GM19397 (cell line): ENCODE measurements around the gene BTBD9.

ENCODE experiments used
- ATAC-seq: cut with Tn5 transposase; IDR thresholded peaks from one replicate; pipeline ENCODE4 v1.9.1; 2021; ENCODE audit warnings: mild to moderate bottlenecking, moderate library complexity; ENCODE audit not compliant: unreplicated experiment

BTBD9 gene

DNA sequence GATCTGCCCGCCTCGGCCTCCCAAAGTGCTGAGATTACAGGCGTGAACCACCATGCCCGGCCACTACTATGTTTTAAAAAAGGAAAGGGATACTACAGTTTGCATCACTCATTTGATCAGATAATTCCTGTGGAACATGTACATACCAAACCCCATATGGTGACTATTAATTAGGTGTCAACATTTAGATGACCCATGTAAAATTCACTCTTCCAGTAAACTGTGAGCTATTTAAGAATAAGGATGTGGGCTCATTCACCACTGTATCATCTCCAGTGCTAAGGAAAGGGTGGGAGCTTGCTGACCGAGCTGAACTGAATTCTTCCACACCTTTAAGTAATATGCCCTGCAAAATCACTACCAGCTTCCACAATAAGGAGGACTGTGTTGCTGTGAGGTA is 127.5 kb downstream of the BTBD9 start:
- ATAC-seq: no peak

DNA sequence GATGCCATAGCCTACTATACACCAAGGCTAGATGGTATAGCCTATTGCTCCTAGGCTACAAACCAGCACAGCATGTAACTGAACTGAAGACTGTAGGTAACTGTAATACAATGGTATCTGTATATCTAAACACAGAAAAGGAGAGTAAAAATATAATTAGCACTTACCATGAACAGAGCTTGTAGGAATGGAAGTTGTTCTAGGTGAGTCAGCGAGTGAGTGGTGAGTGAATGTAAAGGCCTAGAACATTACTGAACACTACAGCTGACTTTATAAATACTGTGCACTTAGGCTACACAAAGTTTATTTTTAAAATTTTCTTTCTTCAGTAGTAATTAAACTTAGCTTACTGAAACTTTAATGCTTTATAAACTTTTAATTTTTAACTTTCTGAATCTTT is 129.5 kb downstream of the BTBD9 start:
- no peak for ATAC-seq

DNA sequence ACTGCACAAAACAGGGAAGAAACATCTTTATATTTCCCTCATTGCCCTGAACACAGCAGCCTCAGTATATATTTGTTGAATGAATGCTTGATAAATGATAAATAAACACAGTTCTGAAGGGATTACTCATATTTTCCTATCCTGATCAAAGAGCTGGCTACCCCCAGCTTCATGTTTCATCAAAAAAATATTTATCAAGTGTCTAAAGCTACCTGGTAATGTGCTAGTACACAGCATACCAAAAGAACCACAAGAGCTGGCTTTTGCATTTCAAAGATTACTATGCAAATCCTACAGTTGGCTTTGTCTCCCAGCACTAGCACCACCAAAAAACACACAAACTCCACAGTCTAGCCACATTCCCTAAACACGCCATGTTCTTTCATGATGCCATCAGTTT is 130.0 kb downstream of the BTBD9 start:
- ATAC-seq: no peak

DNA sequence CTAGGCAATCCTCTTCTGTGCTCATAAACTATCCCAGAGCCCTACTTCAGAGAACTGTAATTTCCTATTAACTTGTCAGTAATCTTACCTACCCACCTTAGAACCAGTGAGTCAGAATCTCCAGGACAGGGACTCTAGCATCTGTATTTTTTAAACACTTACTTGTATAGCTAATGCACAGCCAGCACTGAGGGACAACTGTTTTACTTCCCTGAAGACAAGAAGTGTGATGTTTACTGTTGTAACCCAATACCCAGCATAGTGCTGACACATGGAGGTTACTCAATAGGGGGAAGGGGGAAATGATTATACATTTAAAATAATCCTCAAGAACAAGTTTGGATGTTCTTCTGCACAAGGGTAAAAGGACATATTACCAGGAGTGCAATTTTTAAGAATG is 130.8 kb downstream of the BTBD9 start:
- no peak for ATAC-seq

DNA sequence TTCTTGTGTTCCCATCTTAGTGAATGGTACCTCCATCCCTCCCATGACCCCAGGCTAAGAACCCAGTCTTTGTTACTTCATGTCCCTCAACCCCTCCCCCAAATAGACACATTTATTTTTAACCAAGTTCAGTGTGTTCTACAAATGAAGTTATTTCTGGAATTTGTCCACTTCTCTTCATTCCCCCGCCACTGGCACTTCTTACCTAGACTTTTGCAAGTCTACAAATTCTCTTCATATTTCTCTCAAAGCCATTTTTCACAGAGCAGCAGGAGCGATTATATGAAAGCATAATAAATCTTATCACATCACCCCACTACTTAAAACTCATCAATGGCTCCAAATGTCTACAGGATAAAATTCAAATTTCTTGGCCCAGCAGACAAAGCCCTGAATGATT is 131.4 kb downstream of the BTBD9 start:
- ATAC-seq: no peak

DNA sequence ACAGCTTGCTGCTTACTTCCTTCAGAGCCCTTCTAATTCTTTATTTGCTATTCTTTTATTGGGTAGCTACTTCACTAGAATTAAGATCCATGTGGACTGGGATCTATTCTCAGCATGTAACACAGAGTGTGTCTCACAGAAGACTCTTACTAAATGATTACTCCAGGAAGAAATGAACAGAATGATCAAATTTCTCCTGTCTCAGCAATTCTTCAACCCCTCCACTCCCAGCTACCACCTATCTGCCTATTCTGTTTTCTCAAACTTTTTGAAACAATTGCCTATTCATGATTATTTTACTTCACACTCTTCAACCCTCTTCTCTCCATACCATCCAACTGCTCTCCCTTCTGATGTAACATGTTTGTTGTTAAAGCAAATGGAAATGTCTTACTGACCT is 132.6 kb downstream of the BTBD9 start:
- no peak for ATAC-seq

DNA sequence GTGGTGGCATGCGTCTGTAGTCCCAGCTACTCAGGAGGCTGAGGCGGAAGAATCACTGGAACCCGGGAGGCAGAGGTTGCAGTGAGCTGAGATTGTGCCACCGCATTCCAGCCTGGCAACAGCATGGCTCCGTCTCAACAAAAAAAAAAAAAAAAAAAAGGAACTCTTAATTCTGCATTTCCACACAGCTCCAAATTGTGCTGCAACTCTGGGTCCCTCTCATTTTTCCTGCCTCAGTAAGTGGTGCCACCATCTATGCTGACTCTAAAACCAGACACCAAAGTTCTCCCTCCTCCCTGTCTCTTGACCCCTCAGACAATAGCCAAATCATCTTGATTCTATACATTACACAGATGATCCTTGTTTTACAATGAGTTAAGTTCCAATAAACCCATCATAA is 133.9 kb downstream of the BTBD9 start:
- ATAC-seq: no peak

DNA sequence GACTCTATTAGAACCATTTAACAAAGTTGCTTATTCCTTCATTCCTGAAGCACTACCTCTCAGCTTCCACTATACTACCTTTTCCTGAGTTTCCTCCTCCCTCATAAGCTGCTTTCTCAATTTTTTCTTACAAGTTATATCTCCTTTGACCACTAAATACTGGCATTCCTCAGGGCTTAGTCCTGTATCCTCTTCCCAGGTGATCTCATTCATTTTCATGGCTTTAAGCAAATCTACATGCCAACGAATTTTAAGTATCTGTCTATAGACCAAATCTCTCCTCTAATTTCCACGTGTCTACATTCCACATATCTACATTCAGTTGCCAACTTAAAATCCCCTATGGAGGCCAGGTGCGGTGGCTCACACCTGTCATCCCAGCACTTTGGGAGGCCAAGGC is 134.7 kb downstream of the BTBD9 start:
- ATAC-seq: no peak

DNA sequence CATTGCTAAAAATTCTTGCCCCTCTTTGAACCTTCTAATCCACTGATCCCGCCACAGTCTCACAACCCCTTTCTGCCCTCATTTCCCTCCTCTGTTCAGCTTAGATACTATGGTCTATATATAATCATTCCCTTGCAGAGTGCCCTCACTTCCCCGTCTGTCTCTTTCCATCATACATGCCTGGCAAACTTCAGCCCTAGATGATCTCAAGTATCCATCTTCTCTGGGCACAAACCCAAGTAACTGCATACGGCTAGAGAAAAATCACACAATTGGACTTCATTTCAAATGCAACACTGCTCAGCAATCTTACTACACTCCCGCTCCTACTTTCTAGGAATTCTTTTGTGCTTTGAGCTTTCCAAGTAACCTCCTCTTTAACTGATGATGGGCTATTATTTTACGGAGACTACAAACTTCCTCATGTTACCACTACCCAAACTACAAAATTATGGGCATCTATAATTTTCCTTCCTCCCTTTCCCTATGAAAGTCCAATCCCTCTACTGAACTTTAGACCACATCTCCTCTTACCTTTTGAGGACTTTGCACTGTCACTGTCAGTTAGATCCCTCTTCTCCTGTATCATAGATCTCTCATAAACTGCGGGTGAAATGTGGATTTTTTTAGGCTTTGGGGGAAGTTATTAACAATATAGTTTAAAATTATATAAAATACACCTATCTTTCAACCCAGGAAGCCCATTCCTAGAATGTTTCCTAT is 135.6 kb downstream of the BTBD9 start:
- ATAC-seq: no peak

DNA sequence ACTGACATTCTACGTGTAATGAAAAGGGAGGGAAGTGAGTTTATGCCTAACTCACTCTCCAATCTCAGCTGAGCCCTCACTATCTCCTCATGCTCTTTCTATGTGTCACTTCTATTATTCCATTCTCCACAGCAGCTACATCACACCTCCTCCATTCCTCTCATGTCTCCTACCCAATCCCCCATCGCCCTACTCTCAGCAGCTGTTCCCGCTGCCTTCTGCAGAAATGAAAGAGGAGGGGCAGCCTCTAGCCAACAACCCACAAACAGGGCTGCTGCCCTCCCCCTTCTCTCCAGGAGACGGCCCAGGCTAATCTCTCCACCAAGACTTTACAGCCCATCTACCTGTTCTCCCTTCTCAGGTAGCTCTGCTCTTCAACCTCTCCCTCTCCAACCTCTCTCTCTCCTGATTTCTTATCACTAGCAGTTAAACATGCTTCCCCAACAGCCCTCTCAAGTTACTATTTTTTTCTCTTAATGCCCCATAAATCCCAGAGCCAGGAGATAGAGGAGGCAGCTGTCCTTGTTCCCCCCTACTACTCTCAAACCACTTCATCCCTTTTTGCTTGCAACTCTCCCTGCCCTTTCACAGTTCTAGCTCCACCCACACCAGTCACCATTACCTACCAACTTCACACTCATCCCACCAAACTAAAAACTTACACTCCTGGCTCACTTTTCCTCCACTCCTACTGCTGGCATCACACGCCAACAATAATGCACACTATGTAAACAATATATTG is 136.5 kb downstream of the BTBD9 start:
- no peak for ATAC-seq

DNA sequence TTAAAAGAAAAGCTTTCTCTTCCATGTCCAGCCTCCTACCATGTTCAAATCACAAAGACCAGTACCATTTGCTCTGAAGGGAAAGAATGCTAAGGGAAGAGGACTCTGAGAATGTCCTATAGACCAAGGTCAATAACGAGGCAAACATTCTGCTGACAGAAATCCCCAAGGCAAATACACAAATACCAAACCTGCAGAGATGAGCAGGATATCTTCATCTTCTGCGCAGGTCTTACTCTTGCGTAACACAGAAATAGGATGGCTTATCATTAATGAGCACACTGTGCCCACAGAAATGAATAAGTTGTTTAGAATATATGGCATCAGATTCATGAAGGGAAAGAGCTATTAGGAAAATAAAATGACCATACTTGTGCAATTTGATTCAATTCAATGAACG is 137.3 kb downstream of the BTBD9 start:
- no peak for ATAC-seq

DNA sequence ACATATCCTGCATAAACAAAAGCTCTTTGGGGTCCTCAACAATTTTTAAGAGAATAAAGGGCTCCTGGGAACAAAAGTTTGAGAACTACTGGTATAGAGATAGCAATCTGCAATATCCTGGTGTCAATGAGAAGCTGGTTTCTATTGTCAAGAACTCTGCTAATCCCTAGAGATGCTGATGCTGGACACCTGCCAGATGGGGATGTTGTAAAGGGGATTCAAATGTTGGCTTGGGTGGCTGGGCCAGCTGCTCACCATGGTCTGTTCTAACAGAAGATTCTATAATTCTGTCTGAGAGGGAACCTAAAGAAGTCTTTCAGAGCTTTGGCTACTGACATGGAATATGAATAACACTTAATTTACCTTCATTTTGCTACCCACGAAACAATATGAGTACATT is 137.8 kb downstream of the BTBD9 start:
- ATAC-seq: no peak

DNA sequence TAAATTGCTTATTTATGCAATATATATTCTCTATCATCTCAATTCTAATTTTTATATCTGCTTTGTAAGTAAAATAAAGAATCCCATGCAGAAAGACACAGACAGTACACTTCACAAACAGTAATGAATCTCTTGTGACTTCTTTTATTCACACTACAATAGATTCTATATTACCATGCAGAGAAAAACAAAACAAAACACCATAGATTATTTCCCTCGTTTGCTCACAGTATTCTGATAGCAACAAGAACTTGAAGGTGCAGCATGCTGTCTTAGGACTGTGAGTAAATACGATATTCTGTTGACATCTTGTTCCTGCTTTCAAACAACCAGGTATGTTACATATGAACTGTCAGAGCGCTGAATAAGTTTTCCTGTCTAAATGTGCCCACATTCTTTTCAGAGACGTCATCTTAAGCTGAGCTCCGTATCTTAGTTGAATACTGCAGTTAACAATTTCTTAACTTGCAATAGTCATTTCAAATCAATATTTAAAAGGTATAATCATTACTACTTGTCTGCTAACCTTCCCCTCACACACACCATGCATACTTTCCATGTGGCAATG is 140.1 kb downstream of the BTBD9 start:
- no peak for ATAC-seq

DNA sequence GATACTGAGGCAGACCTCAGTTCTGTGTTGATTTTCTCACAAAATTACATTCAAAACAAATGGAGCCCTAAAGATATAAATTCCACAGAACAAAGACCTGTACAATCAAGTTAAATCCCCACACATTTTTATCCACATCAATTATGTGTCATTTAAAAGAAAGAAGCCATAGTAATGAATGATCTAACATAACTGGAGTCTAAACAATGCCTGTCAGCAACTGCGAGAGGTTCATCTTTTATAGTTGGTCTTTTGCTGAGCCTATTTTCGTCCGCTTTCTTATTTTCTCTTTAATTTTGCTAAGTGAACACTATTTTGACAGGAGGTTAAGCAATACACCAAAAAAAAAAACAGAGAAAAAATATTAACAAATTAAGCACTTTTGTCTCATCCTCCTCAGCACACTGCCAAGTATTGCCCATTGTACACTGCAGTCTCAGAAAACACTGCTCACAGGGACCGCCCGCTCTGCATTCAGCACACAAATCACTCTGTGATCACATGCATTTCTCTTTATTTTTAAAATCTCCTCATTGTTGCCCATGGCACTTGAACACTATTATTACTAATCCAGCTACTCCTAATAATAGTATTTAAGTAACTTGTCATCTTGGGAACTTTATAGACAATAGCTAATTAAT is 140.8 kb downstream of the BTBD9 start:
- ATAC-seq: no peak

DNA sequence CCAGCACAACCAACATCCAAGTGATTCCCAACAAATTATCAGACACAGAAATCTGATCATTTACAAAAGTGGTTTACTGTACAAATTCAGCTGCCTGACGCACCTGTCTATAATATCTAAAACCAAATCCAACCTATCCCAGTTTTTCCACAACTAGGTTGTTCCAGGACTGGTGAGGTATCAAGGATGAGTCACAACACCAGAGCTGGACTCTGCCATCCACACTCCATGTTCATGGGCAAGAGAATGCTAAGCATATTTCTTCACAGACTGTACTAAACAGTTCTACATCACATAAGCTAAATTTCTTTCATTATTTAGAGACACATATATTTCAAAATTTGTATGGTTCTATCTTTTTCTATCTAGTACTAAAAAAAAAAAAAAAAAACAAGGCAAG is 141.6 kb downstream of the BTBD9 start:
- ATAC-seq: no peak

DNA sequence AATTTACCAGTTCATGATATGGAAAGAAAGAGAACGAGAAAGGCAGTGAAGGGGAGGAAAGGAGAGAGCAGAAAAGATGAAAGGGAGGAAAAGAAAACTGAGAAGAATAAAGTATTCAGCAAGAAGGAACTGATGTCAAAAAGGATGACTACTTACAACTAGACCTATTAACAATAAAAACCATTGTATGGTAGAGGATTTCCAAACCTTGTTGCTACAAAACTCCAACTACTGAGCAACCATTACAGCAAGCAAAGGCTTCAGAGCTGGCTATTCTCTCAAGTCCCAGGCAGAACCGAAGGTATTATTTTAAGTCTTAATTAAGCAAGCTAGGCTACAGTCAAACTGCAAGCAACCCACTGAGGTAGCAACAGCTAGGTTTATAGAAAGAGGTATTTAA is 142.2 kb downstream of the BTBD9 start:
- ATAC-seq: no peak

DNA sequence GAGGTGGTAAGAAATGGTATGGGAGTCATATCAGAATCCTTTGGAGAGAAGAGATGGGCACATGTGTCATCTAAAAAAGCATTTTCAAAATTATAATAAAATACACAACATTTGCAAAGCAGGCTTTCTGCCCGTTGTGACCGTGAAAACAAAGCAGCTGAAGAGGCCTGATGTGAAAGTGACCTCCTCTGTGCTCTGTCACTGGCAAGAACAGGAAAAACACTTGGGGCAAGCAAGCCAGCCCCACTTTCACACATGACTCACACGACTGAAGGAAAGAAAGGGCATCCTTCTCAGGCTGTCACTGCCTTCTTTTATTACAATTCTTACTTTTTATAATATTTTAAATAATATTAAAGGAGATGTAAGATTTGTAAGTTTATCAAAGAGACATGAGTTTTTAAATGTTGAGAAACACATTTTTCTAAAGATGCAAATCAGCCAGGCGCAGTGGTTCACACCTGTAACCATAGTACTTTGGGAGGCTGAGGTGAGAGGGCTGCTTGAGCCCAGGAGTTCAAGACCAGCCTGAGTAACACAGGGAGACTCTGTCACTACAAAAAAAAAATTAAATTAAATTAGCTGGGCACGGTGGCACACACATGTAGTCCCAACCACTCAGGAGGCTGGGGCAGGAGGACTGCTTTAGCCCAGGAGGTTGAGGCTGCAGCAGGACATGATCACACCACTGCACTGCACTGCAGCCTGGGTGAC is 143.7 kb downstream of the BTBD9 start:
- no peak for ATAC-seq

DNA sequence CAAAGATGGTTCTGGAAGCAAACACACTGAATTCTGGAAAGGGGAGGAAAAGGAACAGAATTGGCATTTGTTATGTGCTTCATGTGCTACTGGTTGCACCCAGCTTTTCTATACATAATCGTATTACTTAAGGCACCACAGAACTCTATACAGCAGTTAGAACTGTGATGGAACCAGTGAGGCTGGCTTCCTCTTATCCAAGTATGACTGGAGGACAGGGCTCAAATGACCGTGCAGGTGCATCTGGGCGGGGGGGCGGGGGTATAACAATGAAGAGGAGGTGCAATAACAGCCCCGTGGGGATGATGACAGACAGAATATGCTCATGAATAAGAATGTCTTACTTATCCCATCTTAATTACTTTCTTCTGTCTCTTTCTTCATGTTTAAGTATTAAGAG is 144.2 kb downstream of the BTBD9 start:
- no peak for ATAC-seq

DNA sequence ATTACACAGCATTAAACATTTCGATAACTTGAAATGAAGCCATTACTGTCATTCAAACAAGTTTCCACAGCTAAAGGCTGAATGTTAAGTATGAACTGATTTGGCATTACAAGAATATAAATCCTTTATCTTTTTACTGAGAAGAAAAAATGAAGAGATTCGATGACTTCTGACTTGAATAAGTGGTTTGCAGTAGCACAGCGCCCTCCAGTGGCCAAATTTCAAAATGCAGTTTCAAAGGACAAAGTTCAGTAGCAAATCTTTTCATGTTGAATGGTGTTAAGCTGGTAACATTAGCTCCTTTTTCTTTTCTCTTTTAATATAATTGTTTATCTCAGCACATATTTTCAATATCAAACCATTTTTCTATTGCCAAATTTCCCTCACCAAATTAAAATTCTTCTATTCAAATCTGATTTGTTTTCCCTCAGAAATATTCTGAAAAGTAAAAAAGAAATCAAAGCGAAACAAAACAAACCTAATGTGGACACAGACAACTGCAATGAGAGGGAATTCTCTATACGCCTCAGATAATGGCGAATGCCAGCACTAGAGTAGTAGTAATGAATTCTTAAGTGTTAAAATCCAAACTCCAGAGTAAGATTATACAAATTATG is 145.7 kb downstream of the BTBD9 start:
- ATAC-seq: no peak

DNA sequence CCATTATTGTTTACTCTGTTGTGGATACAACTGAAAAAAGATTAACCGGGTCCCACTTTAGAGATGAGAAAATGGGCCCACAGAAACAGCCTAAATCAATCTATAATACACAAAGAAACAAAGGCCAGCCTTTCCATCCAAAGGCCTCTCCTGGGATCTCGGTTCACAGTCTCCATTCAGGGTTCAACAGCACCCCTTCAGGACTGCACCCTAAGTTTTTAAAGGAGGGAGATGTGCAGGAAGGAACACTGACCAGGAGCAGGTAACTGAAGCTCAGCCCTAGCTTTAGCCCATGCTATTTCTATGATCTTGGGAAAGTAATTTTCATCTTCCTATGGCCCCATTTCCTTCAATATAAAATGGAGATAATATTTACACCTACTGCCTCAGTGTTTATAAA is 147.7 kb downstream of the BTBD9 start:
- ATAC-seq: no peak

DNA sequence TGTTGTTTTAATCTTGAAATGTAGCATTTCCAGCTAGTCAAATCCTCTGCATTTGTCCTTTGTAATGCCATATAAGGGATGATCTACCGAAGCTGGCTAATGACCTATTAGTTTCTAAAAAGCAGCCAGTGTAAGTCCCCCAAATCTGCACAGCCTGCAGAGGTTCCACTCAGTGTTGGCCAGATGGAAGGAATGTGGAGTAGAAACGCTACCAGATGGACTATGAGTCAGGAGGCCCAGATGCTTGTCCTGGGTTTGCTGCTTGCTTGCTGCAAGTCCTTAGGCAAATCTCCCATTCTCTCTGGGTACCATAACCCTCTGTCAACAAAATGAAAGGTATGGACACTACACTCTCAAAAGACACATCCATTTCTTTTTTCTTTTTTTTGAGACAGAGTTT is 149.8 kb downstream of the BTBD9 start:
- no peak for ATAC-seq
